K562 (cell line): ENCODE data around the gene ANKRD24. TPM values are rescaled to one million over a fixed set of nuclear protein-coding genes. Genes with fewer than 3 reads are reported as not detected.

ENCODE experiments used
- CAMTA2 ChIP-seq: fragments of 250-450 bp; sonication (Bioruptor Pico); conservative IDR thresholded peaks from 2 replicates; pipeline ENCODE4 v1.5.1; 2022
- EHMT2 ChIP-seq: fragments of 450-650 bp; IDR thresholded peaks from 2 replicates; pipeline ENCODE4 v1.6.1; 2018; ENCODE audit warnings: antibody characterized with exemption
- HCFC1 ChIP-seq: IDR thresholded peaks from 2 replicates; pipeline ENCODE4 v1.6.1; 2012; ENCODE audit warnings: low read depth, low read length, improper control_type of control experiment
- JUNB ChIP-seq: fragments of 450-650 bp; formaldehyde crosslinking; conservative IDR thresholded peaks from 2 replicates; pipeline ENCODE4 v1.4.0; 2020; ENCODE audit warnings: mild to moderate bottlenecking
- NCOR1 ChIP-seq: fragments of 450-650 bp; IDR thresholded peaks from 2 replicates; pipeline ENCODE4 v1.6.1; 2016; ENCODE audit warnings: mild to moderate bottlenecking, moderate library complexity
- NEUROD1 ChIP-seq: fragments of 150-350 bp; IDR thresholded peaks from 2 replicates; pipeline ENCODE4 v1.6.1; 2014; ENCODE audit warnings: borderline replicate concordance, low read length, low read depth; ENCODE audit not compliant: partially characterized antibody
- NFXL1 ChIP-seq: fragments of 450-650 bp; formaldehyde crosslinking; IDR thresholded peaks from 2 replicates; pipeline ENCODE4 v1.4.0; 2021; ENCODE audit warnings: mild to moderate bottlenecking
- PURB ChIP-seq: sonication (generic); formaldehyde crosslinking; IDR thresholded peaks from 2 replicates; pipeline ENCODE4 v1.9.0; 2021; ENCODE audit warnings: low read depth, mild to moderate bottlenecking, missing genetic modification reagents
- STAT5A ChIP-seq: IDR thresholded peaks from 2 replicates; pipeline ENCODE4 v1.6.1; 2012; ENCODE audit warnings: low read length, inconsistent platforms, borderline replicate concordance
- TAF9B ChIP-seq: fragments of 450-650 bp; IDR thresholded peaks from 2 replicates; pipeline ENCODE4 v1.6.1; 2018; ENCODE audit warnings: mild to moderate bottlenecking; ENCODE audit not compliant: partially characterized antibody
- ZNF146 ChIP-seq: IDR thresholded peaks from one replicate; pipeline ENCODE4 v1.6.1; 2018; ENCODE audit warnings: missing compliant biosample characterization; ENCODE audit not compliant: unreplicated experiment
- ZNF217 ChIP-seq: sonication (generic); formaldehyde crosslinking; IDR thresholded peaks from 2 replicates; pipeline ENCODE4 v1.8.0; 2022; ENCODE audit warnings: mild to moderate bottlenecking, missing genetic modification reagents
- ZNF23 ChIP-seq: fragments of 250-450 bp; sonication (Bioruptor Pico); IDR thresholded peaks from 2 replicates; pipeline ENCODE4 v1.4.0; 2020; ENCODE audit warnings: mild to moderate bottlenecking
- polyA plus RNA-seq, 8 experiments: library from polyadenylated mRNA; depleted of rRNA in 4 of 8; stranded (reverse) in 5 of 8; unstranded in 3 of 8; fragments of >200 nt; fragmentation: Nextera tagmentation in 2 of 8; fragmentation: Illumina TruSeq in 1 of 8; extraction: Ambion mirVana in 2 of 8; extraction: Trizol in 1 of 8; gene quantifications; 2 replicates each; pipeline versions ENCODE4 v1.2.1 to v1.2.3, GENCODE V29; 2011 to 2014; ENCODE audit warnings: inconsistent platforms in 1 of 8, missing spikeins in 1 of 8
- total RNA-seq, 7 experiments: library from RNA; depleted of rRNA in 6 of 7; stranded (reverse); fragments of >200 nt in 6 of 7; fragmentation: Illumina TruSeq in 2 of 7; extraction: Trizol in 2 of 7; gene quantifications; 2 replicates each; pipeline versions ENCODE4 v1.2.1 to v1.2.3, GENCODE V29; 2011 to 2021; ENCODE audit warnings: low replicate concordance in 1 of 7
- TF ChIP-seq, protein P1 (sequence below): sonication (generic); formaldehyde crosslinking; IDR thresholded peaks from 2 replicates; pipeline ENCODE4 v1.8.0; 2023; ENCODE audit warnings: mild to moderate bottlenecking, missing genetic modification reagents

The ANKRD24 gene
- total and polyA plus RNA-seq, 9 of the 15 experiments (the other 6 are each of a cell fraction or from before 2014, with no cell fraction given): 0.07 to 0.12 (median 0.09) TPM; not detected in 5

DNA sequence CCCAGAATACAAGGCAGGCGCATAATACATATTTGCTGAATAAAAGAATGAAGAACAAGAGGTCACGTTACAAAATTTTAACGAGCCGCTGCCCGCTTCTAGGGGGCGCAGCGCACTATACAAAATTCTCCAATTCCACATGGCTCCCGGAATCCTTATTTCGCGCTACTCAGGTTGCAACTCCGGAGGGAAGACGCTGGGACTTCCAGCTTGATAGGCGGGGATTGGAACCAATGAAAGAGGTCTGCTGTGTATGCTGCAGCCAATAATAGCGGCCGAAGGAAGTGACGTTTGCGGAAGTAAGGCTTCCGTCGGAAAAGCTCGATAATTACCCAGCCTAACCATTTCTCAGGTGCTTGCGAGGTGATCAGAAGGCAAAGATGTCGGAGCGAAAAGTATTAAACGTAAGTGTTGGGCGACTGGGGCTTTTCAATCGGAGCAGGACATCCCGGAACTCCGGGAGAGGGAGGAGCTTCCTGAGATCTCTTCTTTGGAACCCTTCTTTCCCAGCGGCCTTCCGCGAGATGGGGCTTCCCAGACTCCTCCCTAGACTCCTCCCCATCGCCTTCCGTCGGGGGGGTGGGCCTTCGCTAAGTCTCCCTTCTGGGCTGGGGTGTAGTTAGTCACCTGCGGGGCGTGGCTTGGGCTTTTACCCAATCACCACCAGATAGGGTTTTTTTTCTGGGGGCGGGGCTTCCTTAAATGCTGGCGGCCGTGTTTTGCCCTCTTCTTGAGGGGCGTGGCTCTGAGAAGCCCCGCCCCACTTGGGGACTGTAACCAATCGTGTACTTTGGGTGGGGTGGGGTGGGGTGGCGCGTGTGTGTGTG is 64.5 kb downstream of the ANKRD24 start, which contains the start of gene YJU2 (continued):
- peak; percentile 85 for TF ChIP-seq TAF9B
- TF ChIP-seq HCFC1: peak; percentile 87
- TF ChIP-seq ZNF146: no peak
- no peak; the same call in 1 of the 2 replicates for TF ChIP-seq STAT5A
- TF ChIP-seq, protein P1, sequence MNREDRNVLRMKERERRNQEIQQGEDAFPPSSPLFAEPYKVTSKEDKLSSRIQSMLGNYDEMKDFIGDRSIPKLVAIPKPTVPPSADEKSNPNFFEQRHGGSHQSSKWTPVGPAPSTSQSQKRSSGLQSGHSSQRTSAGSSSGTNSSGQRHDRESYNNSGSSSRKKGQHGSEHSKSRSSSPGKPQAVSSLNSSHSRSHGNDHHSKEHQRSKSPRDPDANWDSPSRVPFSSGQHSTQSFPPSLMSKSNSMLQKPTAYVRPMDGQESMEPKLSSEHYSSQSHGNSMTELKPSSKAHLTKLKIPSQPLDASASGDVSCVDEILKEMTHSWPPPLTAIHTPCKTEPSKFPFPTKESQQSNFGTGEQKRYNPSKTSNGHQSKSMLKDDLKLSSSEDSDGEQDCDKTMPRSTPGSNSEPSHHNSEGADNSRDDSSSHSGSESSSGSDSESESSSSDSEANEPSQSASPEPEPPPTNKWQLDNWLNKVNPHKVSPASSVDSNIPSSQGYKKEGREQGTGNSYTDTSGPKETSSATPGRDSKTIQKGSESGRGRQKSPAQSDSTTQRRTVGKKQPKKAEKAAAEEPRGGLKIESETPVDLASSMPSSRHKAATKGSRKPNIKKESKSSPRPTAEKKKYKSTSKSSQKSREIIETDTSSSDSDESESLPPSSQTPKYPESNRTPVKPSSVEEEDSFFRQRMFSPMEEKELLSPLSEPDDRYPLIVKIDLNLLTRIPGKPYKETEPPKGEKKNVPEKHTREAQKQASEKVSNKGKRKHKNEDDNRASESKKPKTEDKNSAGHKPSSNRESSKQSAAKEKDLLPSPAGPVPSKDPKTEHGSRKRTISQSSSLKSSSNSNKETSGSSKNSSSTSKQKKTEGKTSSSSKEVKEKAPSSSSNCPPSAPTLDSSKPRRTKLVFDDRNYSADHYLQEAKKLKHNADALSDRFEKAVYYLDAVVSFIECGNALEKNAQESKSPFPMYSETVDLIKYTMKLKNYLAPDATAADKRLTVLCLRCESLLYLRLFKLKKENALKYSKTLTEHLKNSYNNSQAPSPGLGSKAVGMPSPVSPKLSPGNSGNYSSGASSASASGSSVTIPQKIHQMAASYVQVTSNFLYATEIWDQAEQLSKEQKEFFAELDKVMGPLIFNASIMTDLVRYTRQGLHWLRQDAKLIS (CRISPR knock-in tag): peak; percentile 77
- TF ChIP-seq ZNF23 (CRISPR knock-in tag): no peak
- TF ChIP-seq NCOR1: no peak; the same call in 1 of the 2 replicates
- peak; percentile 99 for TF ChIP-seq NEUROD1
- no peak for TF ChIP-seq ZNF217
- TF ChIP-seq JUNB (CRISPR knock-in tag): no peak
- no peak for TF ChIP-seq PURB (CRISPR knock-in tag)
- TF ChIP-seq CAMTA2 (CRISPR knock-in tag): no peak
- peak; percentile 11; the same call in 1 of the 2 replicates for TF ChIP-seq EHMT2
- TF ChIP-seq NFXL1 (CRISPR knock-in tag): no peak
